ENCODE measurements around the gene TACC2. TPM values are rescaled to one million over a fixed set of nuclear protein-coding genes. Genes with fewer than 3 reads are reported as not detected.

The TACC2 gene
- total and polyA plus RNA-seq, 9 of the 15 experiments (the other 6 are each of a cell fraction or from before 2014, with no cell fraction given): under 0.01 to 0.35 (median 0.03) TPM; not detected in 6

- no peak for TF ChIP-seq SPI1 (IDR thresholded peaks at IDR 0.05; ENCODE audit: borderline replicate concordance, low read depth, low read length)
- peak; percentile 81 for TF ChIP-seq TEAD4 (IDR thresholded peaks at IDR 0.05; ENCODE audit: low read length)
- TF ChIP-seq TEAD4 (CRISPR knock-in tag; IDR thresholded peaks at IDR 0.05; ENCODE audit: borderline replicate concordance): no peak
- peak in 2 of 3 experiments; percentile 46 to 49; a peak in 2 of 6 replicates for TF ChIP-seq CTCF (IDR thresholded peaks at IDR 0.05 in 2 of 3, conservative IDR thresholded peaks at IDR 0.05 in 1 of 3; ENCODE audit: insufficient read depth in 2 of 3, low read depth in 1 of 3, low read length in 3 of 3)
- peak; percentile 94 to 95 for TF ChIP-seq TEAD1 (CRISPR knock-in tag; IDR thresholded peaks at IDR 0.05)
- no peak for TF ChIP-seq JUNB (CRISPR knock-in tag; conservative IDR thresholded peaks at IDR 0.05)
- no peak for TF ChIP-seq ZMIZ1 (IDR thresholded peaks at IDR 0.05; ENCODE audit: low read depth in 2 of 2, low read length in 2 of 2)
- TF ChIP-seq TEAD2 (tag; IDR thresholded peaks at IDR 0.05): peak; percentile 91
- no peak for TF ChIP-seq SNAPC5 (CRISPR knock-in tag; IDR thresholded peaks at IDR 0.05)
Measured at GRCh38 chr10:122051609-122052385, 62.8 kb downstream of the TACC2 start (continued).
